K562 (cell line): ENCODE data around the gene IPCEF1. TPM values are rescaled to one million over a fixed set of nuclear protein-coding genes. Genes with fewer than 3 reads are reported as not detected.

ENCODE experiments used
- ATAC-seq: fragments of 200-7000 bp; cut with Tn5 transposase; 3 replicates; pipeline ENCODE4 v1.9.1; 2020; ENCODE audit warnings: moderate library complexity
- BruUV-seq: library from RNA; stranded (reverse); fragments of 400-500 nt; replicated peaks from 2 replicates; lab custom pipeline; 2021; lab: Mats Ljungman, UMichigan
- CTCF ChIA-PET: fragments of 300-600 bp; formaldehyde crosslinking; extraction: SDS; loops from one replicate; lab custom pipeline; 2021; ENCODE audit warnings: low intra/inter-chr PET ratio; lab: Yijun Ruan, JAX
- POLR2A ChIA-PET: fragments of 300-600, 350-650 bp; sonication (Branson Sonifier 250); formaldehyde crosslinking; extraction: SDS; loops from one replicate; lab custom pipeline; 2021; ENCODE audit warnings: antibody characterized with exemption, inconsistent platforms; lab: Yijun Ruan, JAX
- DNase-seq, 4 experiments: peaks; one replicate each; pipeline versions ENCODE4 v3.0.0 to v3.0.0-alpha.2; 2011 to 2018; ENCODE audit warnings: low spot score in 3 of 4, mixed read lengths in 3 of 4; ENCODE audit errors: extremely low read depth in 1 of 4
- FAIRE-seq: peaks from 2 replicates; lab custom pipeline; 2011; peaks lifted over from hg19 to GRCh38; lab: Jason Lieb, UNC
- H2AFZ ChIP-seq: 2 replicates; pipeline ENCODE4 v1.6.0; 2011; ENCODE audit warnings: low read depth, low read length, control low read depth, inconsistent platforms
- H3K27ac ChIP-seq: fragments of 200-600 bp; 3 replicates; pipeline ENCODE4 v1.8.0; 2011; ENCODE audit warnings: low read depth, mild to moderate bottlenecking, control low read depth, inconsistent platforms, low read length, moderate library complexity, mixed read lengths; ENCODE audit errors: extremely low read depth
- H3K27me3 ChIP-seq, 2 experiments: fragments of 300-600 bp in 1 of 2; 2 replicates in 1 of 2; 3 replicates in 1 of 2; pipeline versions ENCODE4 v1.6.0 to v1.8.0; 2011; ENCODE audit warnings: inconsistent platforms in 2 of 2, low read length in 2 of 2, mild to moderate bottlenecking in 1 of 2, mixed read lengths in 1 of 2, moderate library complexity in 1 of 2; ENCODE audit not compliant: control insufficient read depth in 2 of 2, insufficient read depth in 2 of 2
- H3K36me3 ChIP-seq: fragments of 300-600 bp; 3 replicates; pipeline ENCODE4 v1.8.0; 2011; ENCODE audit warnings: mild to moderate bottlenecking, low read length, inconsistent platforms; ENCODE audit not compliant: control insufficient read depth, insufficient read depth
- H3K4me1 ChIP-seq, 2 experiments: fragments of 200-600 bp in 1 of 2; replicated peaks in 1 of 2; 2 replicates in 1 of 2; 3 replicates in 1 of 2; pipeline versions ENCODE4 v1.5.1 to v1.8.0; 2011; ENCODE audit warnings: inconsistent platforms in 2 of 2, low read length in 2 of 2, mild to moderate bottlenecking in 1 of 2, mixed read lengths in 1 of 2, moderate library complexity in 1 of 2; ENCODE audit not compliant: control insufficient read depth in 2 of 2, insufficient read depth in 2 of 2
- H3K4me2 ChIP-seq: 2 replicates; pipeline ENCODE4 v1.6.1; 2011; ENCODE audit warnings: low read length, control low read depth, inconsistent platforms, mixed read lengths; ENCODE audit not compliant: insufficient read depth
- H3K4me3 ChIP-seq: fragments of 200-600 bp; sonication (generic), shearing (Covaris generic); 2 replicates; pipeline ENCODE4 v1.5.1; 2016; ENCODE audit warnings: control low read depth, inconsistent platforms
- H3K79me2 ChIP-seq: fragments of 200-600 bp; 3 replicates; pipeline ENCODE4 v1.8.0; 2011; ENCODE audit warnings: low read length, inconsistent platforms; ENCODE audit not compliant: control insufficient read depth, insufficient read depth
- H3K9ac ChIP-seq, 2 experiments: 2 replicates each; pipeline versions ENCODE4 v1.6.0 to v1.6.1; 2011; ENCODE audit warnings: low read depth in 2 of 2, low read length in 2 of 2, control low read depth in 1 of 2, inconsistent platforms in 1 of 2, mild to moderate bottlenecking in 1 of 2, mixed read lengths in 1 of 2; ENCODE audit not compliant: insufficient read depth in 1 of 2
- H3K9me1 ChIP-seq: one replicate; pipeline ENCODE4 v1.6.0; 2011; ENCODE audit warnings: inconsistent platforms, mild to moderate bottlenecking, low read length, moderate library complexity; ENCODE audit not compliant: control insufficient read depth, insufficient read depth
- H3K9me3 ChIP-seq: replicated peaks from 2 replicates; pipeline ENCODE4 v1.5.1; 2011; ENCODE audit warnings: low read depth, low read length, inconsistent platforms; ENCODE audit not compliant: control insufficient read depth, insufficient read depth
- H4K20me1 ChIP-seq: replicated peaks from 2 replicates; pipeline ENCODE4 v1.6.1; 2011; ENCODE audit warnings: low read length, inconsistent platforms, mixed read lengths; ENCODE audit not compliant: control insufficient read depth, insufficient read depth
- BACH1 ChIP-seq: fragments of 200-800 bp; sonication (Bioruptor generic); IDR thresholded peaks from 2 replicates; pipeline ENCODE4 v1.6.1; 2016; ENCODE audit warnings: missing genetic modification characterization, missing compliant biosample characterization
- CBFB ChIP-seq: sonication (generic); formaldehyde crosslinking; IDR thresholded peaks from 2 replicates; pipeline ENCODE4 v1.4.0; 2020; ENCODE audit warnings: mild to moderate bottlenecking, missing genetic modification reagents
- CREM ChIP-seq: IDR thresholded peaks from 2 replicates; pipeline ENCODE4 v1.6.1; 2014; ENCODE audit warnings: antibody characterized with exemption, low read depth
- DMBX1 ChIP-seq: fragments of 250-450 bp; sonication (Bioruptor Pico); IDR thresholded peaks from 2 replicates; pipeline ENCODE4 v1.8.0; 2022; ENCODE audit warnings: inconsistent platforms, mild to moderate bottlenecking, moderate library complexity, borderline replicate concordance
- HMGN3 ChIP-seq: IDR thresholded peaks from 2 replicates; pipeline ENCODE4 v1.6.1; 2011; ENCODE audit warnings: borderline replicate concordance, low read depth, mild to moderate bottlenecking, mixed read lengths, low read length; ENCODE audit not compliant: insufficient read length; ENCODE audit errors: extremely low read depth
- POLR2B ChIP-seq: fragments of 450-650 bp; IDR thresholded peaks from 2 replicates; pipeline ENCODE4 v1.6.1; 2018; ENCODE audit warnings: low read depth; ENCODE audit not compliant: partially characterized antibody
- TBL1XR1 ChIP-seq, 2 experiments: IDR thresholded peaks; 2 replicates each; pipeline ENCODE4 v1.6.1; 2012; ENCODE audit warnings: improper control_type of control experiment in 2 of 2, low read length in 2 of 2, mild to moderate bottlenecking in 1 of 2
- TSC22D4 ChIP-seq: fragments of 450-650 bp; IDR thresholded peaks from 2 replicates; pipeline ENCODE4 v1.6.1; 2016; ENCODE audit warnings: missing genetic modification characterization, missing biosample characterization, control low read depth
- ZNF124 ChIP-seq: sonication (generic); formaldehyde crosslinking; IDR thresholded peaks from 2 replicates; pipeline ENCODE4 v1.8.1; 2022; ENCODE audit warnings: missing genetic modification reagents
- ZNF133 ChIP-seq: fragments of 250-450 bp; sonication (Bioruptor Pico); IDR thresholded peaks from 2 replicates; pipeline ENCODE4 v1.4.0; 2020; ENCODE audit warnings: mild to moderate bottlenecking
- ZNF778 ChIP-seq: fragments of 450-650 bp; formaldehyde crosslinking; IDR thresholded peaks from 2 replicates; pipeline ENCODE4 v1.4.0; 2020; ENCODE audit warnings: mild to moderate bottlenecking, moderate library complexity
- WGBS: fragments of 100-300 bp; shearing (Covaris generic); methylation state at CpG from one replicate; pipeline ENCODE4 v1.1.6; 2016; ENCODE audit warnings: low coverage, mixed read lengths; ENCODE audit not compliant: insufficient coverage; ENCODE audit errors: missing lambda C conversion rate; 5-methylcytosine and 5-hydroxymethylcytosine counted together
- in situ Hi-C: fragments of 300-500 bp; cut with MboI; formaldehyde crosslinking; loops from 4 replicates; pipeline ENCODE4 v1.15.0; 2018; ENCODE audit warnings: inconsistent platforms, mixed read lengths
- intact Hi-C: fragments of 100-400 bp; cut with micrococcal nuclease; formaldehyde crosslinking; loops from 2 replicates; pipeline ENCODE4 v1.14.2; 2022
- polyA plus RNA-seq, 8 experiments: library from polyadenylated mRNA; depleted of rRNA in 4 of 8; stranded (reverse) in 5 of 8; unstranded in 3 of 8; fragments of >200 nt; fragmentation: Nextera tagmentation in 2 of 8; fragmentation: Illumina TruSeq in 1 of 8; extraction: Ambion mirVana in 2 of 8; extraction: Trizol in 1 of 8; gene quantifications; 2 replicates each; pipeline versions ENCODE4 v1.2.1 to v1.2.3, GENCODE V29; 2011 to 2014; ENCODE audit warnings: inconsistent platforms in 1 of 8, missing spikeins in 1 of 8
- total RNA-seq, 7 experiments: library from RNA; depleted of rRNA in 6 of 7; stranded (reverse); fragments of >200 nt in 6 of 7; fragmentation: Illumina TruSeq in 2 of 7; extraction: Trizol in 2 of 7; gene quantifications; 2 replicates each; pipeline versions ENCODE4 v1.2.1 to v1.2.3, GENCODE V29; 2011 to 2021; ENCODE audit warnings: low replicate concordance in 1 of 7
- TF ChIP-seq, protein P1 (sequence below): sonication (generic); formaldehyde crosslinking; IDR thresholded peaks from 2 replicates; pipeline ENCODE4 v1.5.0; 2020; ENCODE audit warnings: missing genetic modification reagents
- TF ChIP-seq, protein P2 (sequence below): fragments of 450-650 bp; formaldehyde crosslinking; conservative IDR thresholded peaks from 2 replicates; pipeline ENCODE4 v1.4.0; 2022; ENCODE audit warnings: mild to moderate bottlenecking, missing genetic modification characterization
- TF ChIP-seq, protein P3 (sequence below): fragments of 250-450 bp; sonication (Bioruptor Pico); IDR thresholded peaks from 2 replicates; pipeline ENCODE4 v1.5.0; 2020; ENCODE audit warnings: mild to moderate bottlenecking
- TF ChIP-seq, protein P4 (sequence below): fragments of 450-650 bp; IDR thresholded peaks from 2 replicates; pipeline ENCODE4 v1.6.1; 2016; ENCODE audit warnings: low read depth, mild to moderate bottlenecking, moderate library complexity
- TF ChIP-seq, protein P5 (sequence below): fragments of 450-650 bp; formaldehyde crosslinking; IDR thresholded peaks from 2 replicates; pipeline ENCODE4 v1.4.0; 2020; ENCODE audit warnings: mild to moderate bottlenecking, mixed read lengths

IPCEF1 gene
- total and polyA plus RNA-seq, 9 of the 15 experiments (the other 6 are each of a cell fraction or from before 2014, with no cell fraction given), result 0.14 to 0.18 TPM; not detected in 7

DNA sequence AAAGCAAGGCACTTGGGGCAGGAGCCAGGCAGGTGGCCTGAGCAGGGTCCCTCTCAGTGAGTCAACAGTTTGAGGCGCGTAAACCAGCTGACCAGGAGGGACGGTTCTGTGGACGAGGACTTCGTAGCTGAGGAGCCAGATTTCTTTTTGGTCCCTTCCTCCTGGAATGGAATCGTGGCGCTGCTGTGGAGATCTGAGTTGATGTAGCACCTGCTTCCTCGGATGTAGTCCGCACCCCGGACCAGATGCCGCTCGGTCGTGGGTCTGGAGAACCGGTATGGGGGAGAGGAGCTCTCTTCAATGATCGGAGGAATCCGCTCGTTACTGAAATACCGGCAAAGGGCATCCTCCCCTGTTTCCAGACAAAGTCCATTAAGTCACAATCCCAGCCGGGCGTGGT is 49.7 kb upstream of the IPCEF1 start (continued):
- TF ChIP-seq, protein P1, sequence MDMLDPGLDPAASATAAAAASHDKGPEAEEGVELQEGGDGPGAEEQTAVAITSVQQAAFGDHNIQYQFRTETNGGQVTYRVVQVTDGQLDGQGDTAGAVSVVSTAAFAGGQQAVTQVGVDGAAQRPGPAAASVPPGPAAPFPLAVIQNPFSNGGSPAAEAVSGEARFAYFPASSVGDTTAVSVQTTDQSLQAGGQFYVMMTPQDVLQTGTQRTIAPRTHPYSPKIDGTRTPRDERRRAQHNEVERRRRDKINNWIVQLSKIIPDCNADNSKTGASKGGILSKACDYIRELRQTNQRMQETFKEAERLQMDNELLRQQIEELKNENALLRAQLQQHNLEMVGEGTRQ (CRISPR knock-in tag), result no peak
- TF ChIP-seq, protein P2, sequence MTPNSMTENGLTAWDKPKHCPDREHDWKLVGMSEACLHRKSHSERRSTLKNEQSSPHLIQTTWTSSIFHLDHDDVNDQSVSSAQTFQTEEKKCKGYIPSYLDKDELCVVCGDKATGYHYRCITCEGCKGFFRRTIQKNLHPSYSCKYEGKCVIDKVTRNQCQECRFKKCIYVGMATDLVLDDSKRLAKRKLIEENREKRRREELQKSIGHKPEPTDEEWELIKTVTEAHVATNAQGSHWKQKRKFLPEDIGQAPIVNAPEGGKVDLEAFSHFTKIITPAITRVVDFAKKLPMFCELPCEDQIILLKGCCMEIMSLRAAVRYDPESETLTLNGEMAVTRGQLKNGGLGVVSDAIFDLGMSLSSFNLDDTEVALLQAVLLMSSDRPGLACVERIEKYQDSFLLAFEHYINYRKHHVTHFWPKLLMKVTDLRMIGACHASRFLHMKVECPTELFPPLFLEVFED (CRISPR knock-in tag), result no peak
- TF ChIP-seq HMGN3 (no peak), ZNF124 (CRISPR knock-in tag) (no peak)
- TF ChIP-seq, all 486 proteins: peak for 0

DNA sequence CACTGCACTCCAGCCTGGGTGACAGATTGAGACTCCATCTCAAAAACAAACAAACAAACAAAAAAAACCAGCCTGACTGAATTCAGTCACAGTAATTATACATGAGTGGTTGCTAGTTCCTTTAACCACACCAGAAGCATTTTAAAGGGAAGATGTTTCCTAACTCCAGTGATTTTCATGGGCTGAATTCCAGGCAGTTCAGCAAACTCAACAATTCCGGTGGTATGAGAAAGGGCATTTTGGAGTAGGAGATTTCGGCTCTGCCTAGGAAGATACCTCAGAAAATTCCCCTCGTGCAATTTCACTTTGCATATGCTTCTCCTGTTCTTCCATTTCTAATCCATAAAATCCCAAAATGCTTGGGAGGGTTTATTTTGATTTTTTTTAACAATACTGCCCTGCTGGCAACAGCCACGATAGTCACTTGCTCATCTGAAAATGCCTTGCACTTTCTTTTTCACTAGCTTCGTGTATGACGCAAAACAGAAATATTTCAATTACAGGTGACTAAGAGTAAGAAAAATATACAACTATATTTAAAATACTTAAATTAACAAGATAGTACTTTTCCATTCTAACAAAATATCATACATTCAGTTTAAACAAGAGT is 48.3 kb upstream of the IPCEF1 start:
- in situ Hi-C loops, result no loop called here
- Histone ChIP-seq H3K4me2 (no peak overlapping the region), H3K4me1 (no peaks in the 10 kb centered on the region), H3K4me3 (no peak overlapping the region), H3K9me1 (no peaks in the 10 kb centered on the region), H3K27ac (no peak overlapping the region), H3K9ac (no peak overlapping the region), H2AFZ (no peak overlapping the region), H4K20me1 (no peaks in the 10 kb centered on the region), H3K9me3 (no peaks in the 10 kb centered on the region), H3K79me2 (no peaks in the 10 kb centered on the region), H3K36me3 (peaks cover 58% of the 10 kb centered on the region), H3K27me3 (no peaks in the 10 kb centered on the region)
- DNase-seq, result no peak
- intact Hi-C loops, result no loop called here
- BruUV-seq, result no TSS peak
- 79% methylated on average over 6 of the region's 6 CpGs for WGBS
- ChIA-PET POLR2A (no interaction called here), CTCF (no interaction called here)
- no peak for ATAC-seq
- no peak for FAIRE-seq
- TF ChIP-seq POLR2B, result no peak
- TF ChIP-seq, protein P3, sequence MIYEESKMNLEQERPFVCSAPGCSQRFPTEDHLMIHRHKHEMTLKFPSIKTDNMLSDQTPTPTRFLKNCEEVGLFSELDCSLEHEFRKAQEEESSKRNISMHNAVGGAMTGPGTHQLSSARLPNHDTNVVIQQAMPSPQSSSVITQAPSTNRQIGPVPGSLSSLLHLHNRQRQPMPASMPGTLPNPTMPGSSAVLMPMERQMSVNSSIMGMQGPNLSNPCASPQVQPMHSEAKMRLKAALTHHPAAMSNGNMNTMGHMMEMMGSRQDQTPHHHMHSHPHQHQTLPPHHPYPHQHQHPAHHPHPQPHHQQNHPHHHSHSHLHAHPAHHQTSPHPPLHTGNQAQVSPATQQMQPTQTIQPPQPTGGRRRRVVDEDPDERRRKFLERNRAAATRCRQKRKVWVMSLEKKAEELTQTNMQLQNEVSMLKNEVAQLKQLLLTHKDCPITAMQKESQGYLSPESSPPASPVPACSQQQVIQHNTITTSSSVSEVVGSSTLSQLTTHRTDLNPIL (CRISPR knock-in tag), result no peak
- TF ChIP-seq TBL1XR1 (IDR thresholded peaks at IDR 0.05; ENCODE audit: low read length in 2 of 2), result no peak
- TF ChIP-seq, protein P4, sequence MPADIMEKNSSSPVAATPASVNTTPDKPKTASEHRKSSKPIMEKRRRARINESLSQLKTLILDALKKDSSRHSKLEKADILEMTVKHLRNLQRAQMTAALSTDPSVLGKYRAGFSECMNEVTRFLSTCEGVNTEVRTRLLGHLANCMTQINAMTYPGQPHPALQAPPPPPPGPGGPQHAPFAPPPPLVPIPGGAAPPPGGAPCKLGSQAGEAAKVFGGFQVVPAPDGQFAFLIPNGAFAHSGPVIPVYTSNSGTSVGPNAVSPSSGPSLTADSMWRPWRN, result no peak
- TF ChIP-seq ZNF778 (CRISPR knock-in tag), result no peak
- no peak for TF ChIP-seq CREM
- no peak for TF ChIP-seq ZNF133 (CRISPR knock-in tag)
- TF ChIP-seq, protein P5, sequence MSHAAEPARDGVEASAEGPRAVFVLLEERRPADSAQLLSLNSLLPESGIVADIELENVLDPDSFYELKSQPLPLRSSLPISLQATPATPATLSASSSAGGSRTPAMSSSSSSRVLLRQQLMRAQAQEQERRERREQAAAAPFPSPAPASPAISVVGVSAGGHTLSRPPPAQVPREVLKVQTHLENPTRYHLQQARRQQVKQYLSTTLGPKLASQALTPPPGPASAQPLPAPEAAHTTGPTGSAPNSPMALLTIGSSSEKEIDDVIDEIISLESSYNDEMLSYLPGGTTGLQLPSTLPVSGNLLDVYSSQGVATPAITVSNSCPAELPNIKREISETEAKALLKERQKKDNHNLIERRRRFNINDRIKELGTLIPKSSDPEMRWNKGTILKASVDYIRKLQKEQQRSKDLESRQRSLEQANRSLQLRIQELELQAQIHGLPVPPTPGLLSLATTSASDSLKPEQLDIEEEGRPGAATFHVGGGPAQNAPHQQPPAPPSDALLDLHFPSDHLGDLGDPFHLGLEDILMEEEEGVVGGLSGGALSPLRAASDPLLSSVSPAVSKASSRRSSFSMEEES (CRISPR knock-in tag), result no peak
- no peak for TF ChIP-seq CBFB (CRISPR knock-in tag)
- TF ChIP-seq TSC22D4 (tag), result no peak
- no peak for TF ChIP-seq BACH1
- TF ChIP-seq DMBX1, result no peak
